Muscle layer of duodenum (tissue), 2 donors: ENCODE results near the gene REEP3.

ENCODE experiments used
- H3K27ac ChIP-seq: one replicate; pipeline ENCODE4 v1.7.0; 2013; ENCODE audit warnings: mild to moderate bottlenecking, low read length
- H3K27me3 ChIP-seq: one replicate; pipeline ENCODE4 v1.7.0; 2013; ENCODE audit warnings: low read depth, mild to moderate bottlenecking, control low read depth, low read length
- H3K36me3 ChIP-seq, 2 donors: one replicate each; pipeline ENCODE4 v1.7.0; 2013; ENCODE audit warnings: low read length in 2 of 2, control low read depth in 1 of 2, mild to moderate bottlenecking in 1 of 2; ENCODE audit not compliant: insufficient read depth in 2 of 2, control insufficient read depth in 1 of 2
- H3K4me1 ChIP-seq, 2 donors: one replicate each; pipeline ENCODE4 v1.7.0; 2013; ENCODE audit warnings: low read length in 2 of 2, mild to moderate bottlenecking in 2 of 2, control low read depth in 1 of 2, moderate library complexity in 1 of 2; ENCODE audit not compliant: insufficient read depth in 2 of 2, control insufficient read depth in 1 of 2
- H3K4me3 ChIP-seq, 2 donors: one replicate each; pipeline ENCODE4 v1.7.0; 2013; ENCODE audit warnings: low read length in 2 of 2, low read depth in 1 of 2, mild to moderate bottlenecking in 1 of 2
- H3K9me3 ChIP-seq, 2 donors: one replicate each; pipeline ENCODE4 v1.7.0; 2013; ENCODE audit warnings: low read length in 2 of 2, control low read depth in 1 of 2, mild to moderate bottlenecking in 1 of 2; ENCODE audit not compliant: control insufficient read depth in 1 of 2
- donor health status: healthy.

The REEP3 gene

DNA sequence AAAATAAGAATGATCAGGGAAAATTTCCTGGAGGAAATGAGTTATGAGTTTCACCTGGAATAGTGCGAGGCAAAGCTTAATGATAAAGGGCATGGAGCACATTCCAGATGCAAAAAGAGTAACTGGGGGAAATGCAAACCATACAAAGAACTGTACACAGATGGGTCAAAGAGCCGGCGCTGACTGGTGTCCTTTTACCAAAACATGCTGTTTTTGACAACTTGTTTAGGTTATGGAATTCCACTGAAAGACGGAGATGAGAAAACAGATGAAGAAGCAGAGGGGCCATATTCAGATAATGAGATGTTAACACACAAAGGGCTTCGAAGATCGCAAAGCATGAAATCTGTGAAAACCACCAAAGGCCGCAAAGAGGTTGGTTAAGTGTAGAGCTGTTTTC, 98.2 kb downstream of the REEP3 start:
- Histone ChIP-seq H3K4me1 (no peaks in the 10 kb centered on the region), H3K4me3 (no peak overlapping the region), H3K36me3 (peaks cover 3 to 8% of the 10 kb centered on the region in 2 donors), H3K27me3 (no peaks in the 10 kb centered on the region), H3K9me3 (no peaks in the 10 kb centered on the region), H3K27ac (no peak overlapping the region)

DNA sequence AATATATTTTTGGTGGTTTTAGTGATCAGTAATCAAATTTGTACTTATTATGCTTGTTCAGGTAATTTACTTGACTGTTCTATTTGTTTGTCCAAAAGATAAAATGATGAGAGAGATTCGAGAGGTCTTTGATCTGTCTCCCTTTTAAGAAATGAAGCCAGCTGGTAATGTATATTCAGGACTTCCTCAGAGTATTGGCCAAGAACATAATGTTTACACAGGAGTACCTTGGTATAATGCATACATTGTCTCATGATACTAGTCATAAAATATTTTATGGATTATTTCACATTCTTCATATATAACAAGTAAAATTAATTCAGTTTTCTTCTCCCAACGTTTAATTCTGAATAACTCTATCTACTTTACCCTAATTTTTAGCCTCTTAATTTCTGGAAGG, 100.9 kb downstream of the REEP3 start:
- Histone ChIP-seq H3K9me3 (no peaks in the 10 kb centered on the region), H3K36me3 (peaks cover under 1 to 8% of the 10 kb centered on the region in 2 donors), H3K4me1 (peaks cover 0 to under 1% of the 10 kb centered on the region in 2 donors), H3K27me3 (no peaks in the 10 kb centered on the region), H3K4me3 (no peak overlapping the region), H3K27ac (no peak overlapping the region)

DNA sequence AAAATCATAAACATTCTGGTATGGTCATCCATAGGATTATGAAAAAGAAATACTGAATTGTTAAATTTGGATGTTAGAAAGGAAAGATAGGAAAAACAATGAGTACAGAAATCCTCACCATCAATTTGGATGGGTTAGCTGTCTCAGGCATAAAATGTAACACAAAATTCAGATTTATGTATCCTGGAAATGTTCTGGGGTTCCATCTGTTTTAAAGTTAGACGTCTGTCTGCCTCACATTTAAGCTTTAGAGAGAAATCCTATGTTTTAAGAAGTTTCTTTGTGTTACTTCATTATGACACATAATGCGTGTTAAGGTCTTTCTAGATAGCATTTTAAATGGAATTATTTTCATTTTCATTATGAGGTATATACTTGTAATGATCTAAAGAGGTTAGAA, 103.5 kb downstream of the REEP3 start:
- Histone ChIP-seq H3K27me3 (no peaks in the 10 kb centered on the region), H3K36me3 (peaks cover 0 to 10% of the 10 kb centered on the region in 2 donors), H3K27ac (no peak overlapping the region)

DNA sequence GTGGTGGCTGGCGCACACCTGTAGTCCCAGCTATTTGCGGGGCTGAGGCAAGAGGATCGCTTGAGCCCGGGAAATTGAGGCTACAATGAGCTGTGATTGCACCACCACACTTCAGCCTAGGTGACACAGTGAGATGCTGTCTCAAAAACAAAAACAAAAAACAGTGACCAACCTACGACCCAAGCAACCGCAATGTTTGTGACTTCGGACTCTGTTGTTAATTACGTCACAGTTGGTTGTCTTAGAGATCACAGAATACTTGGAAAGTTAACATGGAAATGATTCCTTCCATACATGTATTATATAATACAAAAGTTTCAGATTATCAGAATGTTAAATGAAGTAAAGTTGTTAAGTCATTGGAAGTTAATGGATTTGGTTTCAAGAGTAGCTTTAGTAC, 106.2 kb downstream of the REEP3 start:
- no peaks in the 10 kb centered on the region for H3K27me3 ChIP-seq
- peaks cover 0 to 17% of the 10 kb centered on the region in 2 donors for H3K36me3 ChIP-seq
- H3K4me1 ChIP-seq, result peaks cover 9 to 26% of the 10 kb centered on the region in 2 donors
- H3K4me3 ChIP-seq, result no peak overlapping the region
- H3K9me3 ChIP-seq, result no peaks in the 10 kb centered on the region
- H3K27ac ChIP-seq, result peak overlapping the region; percentile 83

More for the DNA sequence above, 103.5 kb downstream of the REEP3 start:
- no peaks in the 10 kb centered on the region for H3K9me3 ChIP-seq
- H3K4me3 ChIP-seq, result no peak overlapping the region
- peaks cover 9 to 18% of the 10 kb centered on the region in 2 donors for H3K4me1 ChIP-seq

DNA sequence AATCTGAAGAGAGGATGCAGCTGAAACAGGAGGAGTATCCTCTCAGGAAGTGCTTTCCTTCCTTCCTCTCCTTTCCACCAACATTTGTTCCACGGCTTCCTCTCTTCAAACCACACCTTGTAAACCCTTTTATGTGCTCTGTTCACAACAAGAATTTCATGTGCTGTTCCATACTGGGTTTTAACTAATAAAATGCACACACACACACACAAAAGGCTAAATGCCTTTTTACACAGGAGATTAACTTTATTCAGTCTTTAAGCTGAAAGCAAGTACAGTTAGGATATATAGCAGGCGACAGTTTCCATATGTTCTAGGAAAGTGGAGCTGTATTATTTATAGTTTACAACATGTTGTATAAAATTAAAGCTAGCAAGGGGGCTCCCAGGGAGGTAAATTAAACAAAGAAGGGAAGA, 106.7 kb downstream of the REEP3 start:
- Histone ChIP-seq H3K36me3 (peaks cover 0 to 17% of the 10 kb centered on the region in 2 donors), H3K9me3 (no peaks in the 10 kb centered on the region), H3K4me1 (peaks cover 9 to 26% of the 10 kb centered on the region in 2 donors), H3K4me3 (no peak overlapping the region), H3K27ac (peak overlapping the region; percentile 83), H3K27me3 (no peaks in the 10 kb centered on the region)

DNA sequence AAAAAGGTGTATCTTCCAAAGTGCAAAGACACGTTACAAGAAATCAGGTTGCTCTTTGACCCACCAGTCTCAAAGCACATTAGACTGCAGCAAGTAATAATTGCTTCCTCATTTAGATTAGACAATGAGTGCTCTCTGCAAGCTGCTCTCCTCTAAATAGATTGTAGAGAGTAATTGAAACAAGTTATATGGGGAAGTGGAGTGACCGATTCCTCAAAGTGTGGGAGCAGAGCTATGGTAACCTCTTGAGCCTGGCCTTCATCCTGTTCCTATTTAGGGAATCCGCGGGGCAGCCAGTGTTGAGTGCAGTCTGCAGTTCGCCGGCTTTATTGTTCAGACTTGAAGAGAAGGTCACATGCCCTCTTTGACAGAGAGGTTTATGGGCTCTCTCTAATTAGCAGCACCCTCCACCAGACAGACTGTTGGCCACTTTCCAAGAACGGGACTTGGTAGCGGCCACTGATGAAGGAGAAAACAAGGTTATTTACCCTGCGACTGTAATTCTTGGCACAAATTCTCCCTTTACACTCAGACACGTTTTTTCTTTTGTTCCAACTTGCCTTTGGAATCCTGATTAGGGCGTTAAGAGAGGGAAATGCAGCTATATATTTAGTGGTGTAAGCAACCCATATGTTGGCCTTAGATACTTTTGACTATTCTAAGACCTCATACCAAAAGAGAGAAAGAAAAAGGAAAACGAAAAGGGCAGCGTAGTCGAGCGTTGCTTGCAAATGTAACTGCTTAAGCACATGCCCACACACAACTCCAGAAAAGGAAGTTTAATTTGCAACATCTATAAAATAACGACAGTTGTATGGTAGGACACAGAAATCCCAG, 107.5 kb downstream of the REEP3 start:
- Histone ChIP-seq H3K9me3 (no peaks in the 10 kb centered on the region), H3K4me1 (peaks cover 9 to 26% of the 10 kb centered on the region in 2 donors), H3K36me3 (peaks cover 0 to 17% of the 10 kb centered on the region in 2 donors), H3K4me3 (peak overlapping the region; percentile 61 to 64), H3K27ac (peak overlapping the region; percentile 83), H3K27me3 (no peaks in the 10 kb centered on the region)

DNA sequence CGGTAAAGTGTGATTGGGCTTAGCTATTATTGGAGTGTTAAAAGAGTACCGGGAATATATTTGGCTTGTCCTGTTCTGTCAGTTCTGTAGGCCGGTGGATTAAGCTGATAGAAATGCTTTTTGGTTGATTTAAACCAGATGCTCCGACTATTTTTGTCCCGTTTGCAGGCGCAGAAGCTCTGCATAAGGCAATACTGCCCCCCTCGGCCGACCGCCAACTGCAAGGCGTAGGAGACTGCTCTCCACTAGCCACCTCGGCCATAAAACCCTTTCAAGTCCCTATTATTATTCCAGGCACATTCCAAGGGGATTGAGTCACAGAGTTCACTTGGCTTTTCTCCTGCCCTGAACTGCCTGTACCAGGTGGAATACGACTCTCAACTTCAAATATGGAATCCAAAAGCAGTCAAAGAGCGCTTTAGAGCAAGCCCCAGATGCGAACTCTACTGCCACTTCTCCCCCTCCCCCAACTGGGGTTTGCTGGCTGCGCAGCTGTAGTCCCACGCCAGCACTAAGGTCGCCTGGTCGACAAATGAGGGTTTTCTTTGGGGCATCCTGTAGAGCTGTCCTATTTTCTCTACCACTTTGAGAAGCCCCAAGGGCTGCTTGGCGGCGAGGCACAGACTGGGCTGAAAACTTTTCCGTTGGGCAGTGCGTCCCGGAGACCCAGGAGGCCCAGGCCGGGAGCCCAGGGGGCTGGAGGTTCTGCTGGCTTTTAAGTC, 108.3 kb downstream of the REEP3 start:
- peaks cover 0 to 17% of the 10 kb centered on the region in 2 donors for H3K36me3 ChIP-seq
- peak overlapping the region; percentile 83 for H3K27ac ChIP-seq
- no peaks in the 10 kb centered on the region for H3K9me3 ChIP-seq
- H3K4me1 ChIP-seq, result peaks cover 9 to 26% of the 10 kb centered on the region in 2 donors
- H3K27me3 ChIP-seq, result no peaks in the 10 kb centered on the region
- peak overlapping the region; percentile 61 to 64 for H3K4me3 ChIP-seq

DNA sequence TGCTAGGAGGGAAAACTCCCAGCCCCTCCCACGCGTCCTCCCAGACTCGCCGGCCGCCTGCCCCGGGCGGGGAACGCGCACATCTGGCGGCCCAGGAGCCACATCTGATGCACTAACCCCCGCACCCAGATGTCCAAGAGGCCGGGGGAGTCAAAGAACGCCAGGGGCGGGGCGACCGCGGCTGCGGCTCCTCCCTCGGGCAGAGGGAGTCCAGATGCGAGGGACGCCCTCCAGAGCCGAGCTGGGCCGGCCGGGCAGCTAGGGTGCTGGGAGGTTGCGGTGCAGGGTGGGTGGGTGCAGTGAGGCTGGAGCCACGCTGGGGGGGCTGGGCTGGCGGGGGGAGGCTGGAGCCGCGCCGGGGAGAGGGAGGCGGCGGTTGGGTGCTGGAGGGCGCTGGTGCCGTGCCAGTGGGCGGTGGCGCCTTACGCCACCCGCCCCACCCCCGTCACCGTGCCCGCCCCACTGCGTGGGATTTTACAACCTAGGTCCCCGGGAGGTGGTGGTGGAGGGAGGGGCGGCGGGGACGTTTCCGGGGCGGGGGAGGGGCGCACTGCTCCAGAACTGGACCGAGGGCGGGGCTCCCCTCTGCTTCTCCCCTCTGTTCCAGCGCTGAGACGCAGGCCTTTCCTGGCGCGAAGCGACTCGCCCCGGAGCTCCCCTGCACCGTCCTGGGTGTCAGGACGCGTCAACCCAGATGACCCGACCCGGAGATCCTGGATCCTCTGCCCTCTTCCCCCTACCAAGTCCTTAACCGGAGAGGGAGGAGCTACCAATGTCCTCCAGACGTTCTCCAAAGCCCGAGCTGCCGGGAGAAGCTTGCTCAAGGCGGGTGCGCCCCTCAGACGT, 109.1 kb downstream of the REEP3 start:
- Histone ChIP-seq H3K4me1 (peaks cover 9 to 26% of the 10 kb centered on the region in 2 donors), H3K9me3 (no peaks in the 10 kb centered on the region), H3K27me3 (no peaks in the 10 kb centered on the region), H3K27ac (peak overlapping the region; percentile 97), H3K36me3 (peaks cover 0 to 17% of the 10 kb centered on the region in 2 donors), H3K4me3 (peak overlapping the region; percentile 64 to 82)

DNA sequence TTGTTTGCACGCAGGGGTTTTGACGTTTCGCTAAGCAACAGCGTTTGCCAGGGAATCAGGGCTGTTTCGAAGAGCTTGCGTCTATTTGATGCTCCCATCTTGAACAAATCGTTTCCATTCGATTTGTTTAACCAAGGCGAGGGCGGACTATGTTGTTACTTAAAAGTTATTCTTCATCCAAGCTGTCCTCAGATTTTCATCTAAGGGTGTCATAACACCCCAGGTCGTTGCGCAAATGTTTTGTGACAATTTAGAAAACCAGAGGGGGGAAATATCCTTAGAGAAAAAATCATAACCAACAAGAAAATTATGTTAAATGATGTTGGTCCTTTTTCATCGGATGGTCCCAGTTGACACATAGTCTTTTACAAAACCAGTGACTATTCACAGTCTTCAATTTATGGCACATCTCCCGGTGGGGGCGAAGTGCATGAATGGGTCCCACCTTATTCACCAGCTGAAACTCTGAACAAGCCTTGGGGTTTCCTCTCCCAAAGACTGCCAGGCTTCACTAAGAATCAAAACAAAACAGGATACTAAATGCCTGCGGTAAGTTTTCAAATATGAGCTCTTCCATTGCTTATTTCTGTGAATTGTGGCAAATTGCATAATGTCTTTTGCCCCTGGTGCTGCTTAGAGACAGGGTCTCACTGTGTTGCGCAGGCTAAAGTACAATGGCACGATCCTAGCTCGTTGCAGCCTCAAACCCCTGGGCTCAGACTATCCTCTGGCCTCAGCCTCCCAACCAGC, 109.9 kb downstream of the REEP3 start:
- Histone ChIP-seq H3K4me3 (peak overlapping the region; percentile 64 to 82), H3K27me3 (no peaks in the 10 kb centered on the region), H3K27ac (peak overlapping the region; percentile 97), H3K4me1 (peaks cover 9 to 26% of the 10 kb centered on the region in 2 donors), H3K9me3 (no peaks in the 10 kb centered on the region), H3K36me3 (peaks cover 0 to 17% of the 10 kb centered on the region in 2 donors)

DNA sequence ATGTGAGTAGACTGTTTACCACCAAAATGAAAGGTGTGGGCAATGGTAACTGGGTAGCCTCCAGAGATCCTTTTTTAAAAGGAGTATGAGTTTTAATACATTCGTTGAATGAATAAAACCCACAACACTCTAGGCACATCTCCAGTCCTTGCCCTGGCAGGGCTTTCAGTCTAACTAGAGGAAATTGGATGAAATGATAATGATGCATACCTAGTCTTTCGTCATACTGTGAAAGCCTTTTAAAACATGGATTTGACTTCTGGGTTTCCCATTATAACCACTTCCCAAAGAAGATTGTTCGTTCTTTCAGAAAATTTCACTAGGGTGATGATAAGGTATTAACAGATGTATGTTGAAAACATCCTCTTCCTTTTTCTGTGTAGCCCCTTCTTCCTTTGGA, 110.8 kb downstream of the REEP3 start:
- Histone ChIP-seq H3K36me3 (peaks cover 0 to 17% of the 10 kb centered on the region in 2 donors), H3K4me3 (no peak overlapping the region), H3K4me1 (peaks cover 9 to 26% of the 10 kb centered on the region in 2 donors), H3K27ac (no peak overlapping the region), H3K9me3 (no peaks in the 10 kb centered on the region), H3K27me3 (no peaks in the 10 kb centered on the region)
